ENCODE measurements around the gene ZNF281. TPM values are rescaled to one million over a fixed set of nuclear protein-coding genes. Genes with fewer than 3 reads are reported as not detected.

The ZNF281 gene
- total and polyA plus RNA-seq, 9 of the 15 experiments (the other 6 are each of a cell fraction or from before 2014, with no cell fraction given), result 9.6 to 24.9 (median 16.5) TPM

DNA sequence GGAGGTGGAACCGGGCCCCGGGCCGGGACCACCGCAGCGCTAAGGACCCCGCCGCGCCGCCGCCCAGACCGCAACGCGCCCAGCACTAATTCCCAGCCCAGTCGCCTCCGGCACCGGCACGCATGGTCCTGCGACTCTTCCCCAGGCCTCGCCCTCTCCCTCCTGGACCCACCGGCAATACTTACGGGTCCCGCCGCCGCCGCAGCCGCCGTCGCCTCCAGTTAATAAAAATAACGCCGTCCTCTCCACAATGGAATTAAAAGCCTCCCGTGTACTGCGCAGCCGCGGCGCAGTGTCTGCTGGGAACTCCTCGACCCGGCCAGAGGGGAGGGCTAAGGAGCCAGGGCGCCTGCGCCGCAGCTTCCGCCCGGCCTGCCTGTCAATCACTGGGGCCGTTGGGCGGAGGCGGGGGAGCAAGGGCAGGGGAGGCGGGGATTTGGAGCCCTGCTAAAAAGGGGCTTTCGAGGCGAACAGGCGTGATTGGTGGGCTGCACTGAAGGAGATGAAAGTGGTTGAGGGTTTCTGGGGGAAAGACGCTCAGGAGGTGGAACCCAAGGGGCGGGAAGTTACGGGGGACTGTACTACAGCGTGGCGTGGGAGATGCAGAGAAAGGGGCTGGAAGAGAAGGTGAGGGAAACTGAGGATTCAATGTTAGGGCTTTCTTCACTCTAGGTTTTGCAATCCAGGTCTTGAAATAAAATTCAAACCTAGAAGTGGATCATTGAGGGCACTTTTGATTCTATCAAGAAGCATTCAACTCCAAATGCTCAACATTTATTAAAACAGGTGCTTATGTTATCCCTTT, at the start of gene ZNF281 (continued):
- TF ChIP-seq THRA (IDR thresholded peaks at IDR 0.05) (no peak), NFXL1 (CRISPR knock-in tag; IDR thresholded peaks at IDR 0.05) (no peak)

DNA sequence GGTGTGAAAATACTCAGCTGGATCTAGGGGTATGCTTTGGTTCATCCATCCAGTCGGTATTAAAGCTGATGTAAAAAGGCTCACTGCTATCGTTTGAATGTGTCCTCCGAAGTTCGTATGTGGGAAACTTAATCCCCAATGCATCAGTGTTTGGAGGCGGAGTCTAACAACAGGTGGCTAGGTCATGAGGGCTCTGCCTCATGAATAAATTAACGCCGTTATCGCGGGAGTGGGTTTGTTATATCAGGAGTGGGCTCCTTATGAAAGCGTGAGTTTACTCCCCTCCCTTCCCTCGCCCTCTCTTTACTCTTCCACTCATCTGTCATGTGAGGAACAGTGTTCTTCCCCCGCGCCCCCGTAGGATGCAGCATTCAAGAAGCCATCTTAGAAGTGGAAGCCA, 48.9 kb upstream of the ZNF281 start:
- ATAC-seq (peak; percentile 56), FAIRE-seq (peak; percentile 19), DNase-seq (ENCODE audit: extremely low read depth in 1 of 4, low spot score in 3 of 4) (no peak)
- Histone ChIP-seq H3K36me3 (ENCODE audit: control insufficient read depth, insufficient read depth, low read length) (no peaks in the 10 kb centered on the region), H3K9ac (ENCODE audit: insufficient read depth in 1 of 2, low read depth in 2 of 2, low read length in 2 of 2) (no peak overlapping the region), H3K9me1 (ENCODE audit: control insufficient read depth, insufficient read depth, low read length) (no peaks in the 10 kb centered on the region), H2AFZ (ENCODE audit: low read depth, low read length) (peak overlapping the region; percentile 40; the same call in 1 of the 2 replicates), H3K4me2 (ENCODE audit: insufficient read depth, low read length) (peak overlapping the region; percentile 15; the same call in 1 of the 2 replicates), H3K27ac (ENCODE audit: extremely low read depth, low read depth, low read length) (no peak overlapping the region), H3K4me3 (no peak overlapping the region), H3K79me2 (ENCODE audit: control insufficient read depth, insufficient read depth, low read length) (no peaks in the 10 kb centered on the region), H4K20me1 (replicated peaks; ENCODE audit: control insufficient read depth, insufficient read depth, low read length) (no peaks in the 10 kb centered on the region), H3K4me1 (replicated peaks in 1 of 2; ENCODE audit: control insufficient read depth in 2 of 2, insufficient read depth in 2 of 2, low read length in 2 of 2) (peaks cover 0 to 5% of the 10 kb centered on the region in 2 experiments; a peak in 1 of 5 replicates), H3K27me3 (ENCODE audit: control insufficient read depth in 2 of 2, insufficient read depth in 2 of 2, low read length in 2 of 2) (peaks cover 3 to 8% of the 10 kb centered on the region in 2 experiments; a peak in 3 of 5 replicates), H3K9me3 (replicated peaks; ENCODE audit: control insufficient read depth, insufficient read depth, low read depth, low read length) (no peaks in the 10 kb centered on the region)
- ChIA-PET POLR2A (interaction anchor here (0.5 kb wide), 1 partner anchor 38 kb away, joined by 3 read pairs; no protein-coding TSS in a partner anchor), CTCF (ENCODE audit: low intra/inter-chr PET ratio) (no interaction called here)
- in situ Hi-C loops (cut with MboI) (no loop called here), intact Hi-C loops (cut with micrococcal nuclease) (no loop called here)
- WGBS (ENCODE audit: insufficient coverage, low coverage, missing lambda C conversion rate), result 1% methylated on average over 14 of the region's 14 CpGs
- 0 out of 2 replicates have a peak, but pooled peaks have one; percentile 44 for TF ChIP-seq L3MBTL2 (IDR thresholded peaks at IDR 0.05)
- no peak for TF ChIP-seq NKRF (IDR thresholded peaks at IDR 0.05; ENCODE audit: borderline replicate concordance)
- TF ChIP-seq, protein P1, sequence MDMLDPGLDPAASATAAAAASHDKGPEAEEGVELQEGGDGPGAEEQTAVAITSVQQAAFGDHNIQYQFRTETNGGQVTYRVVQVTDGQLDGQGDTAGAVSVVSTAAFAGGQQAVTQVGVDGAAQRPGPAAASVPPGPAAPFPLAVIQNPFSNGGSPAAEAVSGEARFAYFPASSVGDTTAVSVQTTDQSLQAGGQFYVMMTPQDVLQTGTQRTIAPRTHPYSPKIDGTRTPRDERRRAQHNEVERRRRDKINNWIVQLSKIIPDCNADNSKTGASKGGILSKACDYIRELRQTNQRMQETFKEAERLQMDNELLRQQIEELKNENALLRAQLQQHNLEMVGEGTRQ (CRISPR knock-in tag; IDR thresholded peaks at IDR 0.05), result 0 out of 2 replicates have a peak, but pooled peaks have one; percentile 17
- TF ChIP-seq CHD2 (IDR thresholded peaks at IDR 0.05; ENCODE audit: low read depth, low read length), result peak; percentile 69; the same call in 1 of the 2 replicates
- BruUV-seq (replicated peaks), result no TSS peak

Data from K562 (cell line).